NOMO-1 (cell line): ENCODE data around the gene CLDN5.
"Not testable (repeated sequence)": the region's sequence is repeated elsewhere in the genome, so short reads cannot be mapped to it uniquely, and the experiment has no call there.

ENCODE experiments used
- DNase-seq, 2 experiments: peaks; one replicate each; lab custom pipeline; 2025; ENCODE audit not compliant: unreplicated experiment in 2 of 2; lab: John Stamatoyannopoulos, UW

CLDN5 gene

GRCh38 chr22:19548964-19549363 is 24.8 kb upstream of the CLDN5 start:
- no peak for DNase-seq

DNA sequence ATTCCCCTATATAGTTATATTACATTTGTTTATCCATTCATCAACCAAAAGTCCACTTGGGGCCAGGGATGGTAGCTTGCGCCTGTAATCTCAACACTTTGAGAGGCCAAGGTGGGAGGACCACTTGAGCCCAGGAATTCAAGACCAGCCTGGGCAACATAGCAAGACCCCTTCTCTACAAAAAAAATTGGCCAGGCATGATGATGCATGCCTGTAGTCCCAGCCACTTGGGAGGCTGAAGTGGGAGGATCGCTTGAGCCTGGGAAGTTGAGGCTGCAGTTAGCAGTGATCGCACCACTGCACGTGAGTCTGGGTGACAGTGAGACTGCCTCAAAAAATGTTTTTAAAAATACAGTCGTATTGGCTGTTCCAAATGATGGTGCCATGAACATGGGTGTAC is 24.2 kb upstream of the CLDN5 start:
- not testable (repeated sequence) for DNase-seq

- DNase-seq, result no peak
Measured at GRCh38 chr22:19547620-19548019, 23.4 kb upstream of the CLDN5 start.

- DNase-seq, result peak; percentile 57 to 59
Measured at GRCh38 chr22:19546680-19547079, 22.5 kb upstream of the CLDN5 start.

- no peak for DNase-seq
Measured at GRCh38 chr22:19545935-19546207, 21.7 kb upstream of the CLDN5 start.

DNA sequence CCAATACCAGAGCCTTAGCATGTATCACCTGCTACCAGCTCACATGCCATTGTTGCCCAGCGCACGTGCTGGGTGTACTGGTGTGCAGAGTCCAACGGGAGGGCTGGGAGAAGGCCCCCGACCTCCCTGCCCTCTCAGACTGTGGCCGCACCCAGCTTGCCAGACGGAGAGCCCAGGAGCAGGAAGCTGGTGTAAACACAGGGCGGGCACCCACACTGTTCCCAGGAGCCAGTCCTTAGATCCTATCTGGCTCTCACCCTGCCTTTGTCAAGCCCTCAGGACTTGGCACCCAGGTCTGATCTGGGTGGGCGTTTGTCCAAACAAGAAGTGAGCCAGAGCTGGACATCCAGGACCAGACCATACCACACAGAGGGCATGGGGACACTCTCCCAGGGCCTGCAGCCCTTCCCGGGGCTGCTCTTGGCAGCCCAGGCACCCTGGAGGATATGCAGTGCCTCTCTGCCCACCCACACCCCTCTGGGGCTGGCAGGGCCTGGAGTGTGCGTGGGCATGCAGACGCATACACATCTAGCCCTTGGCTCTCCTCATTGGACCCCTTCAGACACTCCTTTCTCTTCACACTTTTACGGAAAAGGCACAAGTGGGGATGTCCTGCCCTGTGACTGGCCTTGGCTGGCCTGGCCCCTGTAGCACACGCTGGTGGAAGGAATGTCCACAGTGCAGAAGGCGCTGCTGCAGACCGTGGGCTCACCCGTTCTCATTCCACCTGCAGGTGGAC is 19.9 kb upstream of the CLDN5 start:
- no peak for DNase-seq

- no peak for DNase-seq
Measured at GRCh38 chr22:19540394-19540793, 16.2 kb upstream of the CLDN5 start.

- DNase-seq, result no peak
Measured at GRCh38 chr22:19537941-19538488, 13.8 kb upstream of the CLDN5 start.

GRCh38 chr22:19536564-19536963 is 12.4 kb upstream of the CLDN5 start:
- no peak for DNase-seq

DNA sequence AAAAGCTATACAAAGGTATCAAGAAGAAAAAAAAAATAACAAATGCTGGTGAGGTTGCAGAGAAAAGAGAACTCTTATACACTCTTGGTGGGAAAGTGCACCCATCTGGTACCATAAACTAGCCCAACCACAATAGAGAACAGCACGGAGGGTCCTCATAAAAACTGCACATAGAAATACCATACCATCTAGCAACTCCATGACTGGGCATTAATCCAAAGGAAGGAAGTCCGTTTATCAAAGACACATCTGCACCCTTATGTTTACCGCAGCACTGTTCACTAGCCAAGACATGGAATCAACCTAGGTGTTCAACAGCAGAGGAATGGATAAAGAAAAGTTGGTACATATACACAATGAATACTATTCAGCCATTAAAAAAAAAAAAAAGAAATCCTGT is 10.8 kb upstream of the CLDN5 start:
- DNase-seq, result no peak

GRCh38 chr22:19533857-19534256 is 9.6 kb upstream of the CLDN5 start:
- DNase-seq, result no peak

- no peak for DNase-seq
Measured at GRCh38 chr22:19533049-19533626, 8.9 kb upstream of the CLDN5 start.

GRCh38 chr22:19531327-19531726 is 7.1 kb upstream of the CLDN5 start:
- not testable (repeated sequence) for DNase-seq

DNA sequence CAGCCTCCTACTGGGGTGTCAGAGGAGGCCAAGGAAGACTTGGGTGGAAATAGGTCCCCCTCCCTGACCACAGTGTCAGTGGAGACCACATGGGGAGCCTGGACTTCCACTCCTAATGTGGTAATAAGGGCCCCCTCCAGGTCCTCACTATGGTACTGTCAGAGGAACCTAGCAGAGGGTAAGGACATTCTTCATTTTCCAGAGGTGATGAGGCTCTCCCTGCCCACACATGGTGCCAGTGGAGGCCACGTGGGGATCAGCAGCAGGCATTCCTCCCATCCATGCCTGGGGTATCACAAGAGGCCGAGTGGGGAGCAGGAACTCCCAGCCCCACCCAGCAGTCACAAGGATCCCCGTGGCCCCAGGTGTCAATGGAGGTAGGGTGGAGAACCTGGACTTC is 6.5 kb upstream of the CLDN5 start:
- DNase-seq, result no peak

GRCh38 chr22:19529811-19530210 is 5.6 kb upstream of the CLDN5 start:
- no peak for DNase-seq

- DNase-seq, result no peak
Measured at GRCh38 chr22:19527861-19528417, 3.7 kb upstream of the CLDN5 start.

DNA sequence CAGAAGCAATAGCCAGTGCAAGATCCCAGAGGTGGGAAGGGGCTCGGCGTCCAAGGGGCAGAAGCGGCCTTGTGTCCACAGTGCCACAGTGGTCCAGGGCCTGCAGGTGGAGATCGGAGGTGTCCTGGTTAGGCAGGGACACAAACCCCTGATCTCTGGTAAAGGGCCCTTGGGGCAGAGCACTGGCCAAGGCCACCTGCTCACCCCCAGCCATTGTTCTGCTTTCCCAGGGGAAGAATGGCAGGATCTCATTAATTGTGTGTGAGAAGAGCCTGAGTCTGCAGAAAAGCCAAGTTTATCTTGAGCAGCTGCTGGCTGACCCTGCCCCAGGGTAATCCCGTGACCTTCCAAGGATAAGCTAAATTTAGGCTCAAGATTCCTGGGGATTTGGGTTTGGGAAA is 3.1 kb upstream of the CLDN5 start:
- no peak for DNase-seq

DNA sequence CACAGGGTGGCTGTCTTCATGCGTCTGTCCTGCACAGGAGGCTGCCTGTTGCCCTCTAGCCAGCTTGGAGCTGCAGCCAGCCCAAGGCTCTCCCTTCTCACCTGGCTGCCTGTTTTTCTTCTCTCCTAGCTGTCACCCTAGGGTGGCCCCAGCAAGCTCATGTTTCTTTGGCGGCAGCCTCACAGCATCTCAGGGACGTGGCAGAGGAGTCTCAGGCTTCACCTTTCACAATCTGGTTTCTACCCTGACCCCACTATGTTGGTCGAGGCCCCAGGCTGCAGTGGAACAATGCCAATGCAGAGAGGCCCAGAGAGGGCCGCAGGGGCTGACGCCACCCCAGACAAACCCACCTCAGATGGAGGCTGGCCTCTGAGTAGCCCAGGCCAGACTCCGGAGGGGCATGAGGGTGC is 2.5 kb upstream of the CLDN5 start:
- no peak for DNase-seq

DNA sequence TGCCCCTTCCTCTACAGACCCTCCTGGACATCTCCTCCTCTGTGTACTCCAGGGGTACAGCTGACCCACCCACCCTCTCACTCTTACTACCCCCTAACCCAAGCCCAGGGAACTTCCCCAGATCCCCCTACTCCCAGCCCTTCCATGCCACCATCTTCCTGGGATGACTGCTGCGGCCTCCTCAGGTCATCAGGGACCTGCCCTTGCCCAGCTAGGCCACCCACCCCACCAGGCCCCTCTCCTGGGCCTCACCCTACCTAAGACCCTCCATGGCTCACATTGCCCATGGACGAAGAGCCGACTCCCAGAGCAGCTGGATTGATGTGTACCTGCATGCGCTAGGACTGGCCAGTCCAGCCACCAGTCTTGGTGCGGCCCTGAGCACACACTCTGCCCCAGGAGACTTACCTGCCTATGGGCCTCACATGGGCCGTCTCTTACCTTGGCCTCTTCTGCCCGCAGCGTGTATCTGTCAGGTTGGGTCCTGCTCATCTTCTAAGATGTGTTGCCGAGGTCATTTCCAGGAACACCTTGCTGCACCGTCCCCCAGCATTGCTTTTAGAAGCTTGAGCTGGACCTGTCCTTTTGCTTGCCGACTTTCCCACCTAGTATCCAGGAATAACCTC is 2.0 kb upstream of the CLDN5 start:
- DNase-seq, result no peak

GRCh38 chr22:19525666-19526065 is 1.5 kb upstream of the CLDN5 start:
- no peak for DNase-seq

DNA sequence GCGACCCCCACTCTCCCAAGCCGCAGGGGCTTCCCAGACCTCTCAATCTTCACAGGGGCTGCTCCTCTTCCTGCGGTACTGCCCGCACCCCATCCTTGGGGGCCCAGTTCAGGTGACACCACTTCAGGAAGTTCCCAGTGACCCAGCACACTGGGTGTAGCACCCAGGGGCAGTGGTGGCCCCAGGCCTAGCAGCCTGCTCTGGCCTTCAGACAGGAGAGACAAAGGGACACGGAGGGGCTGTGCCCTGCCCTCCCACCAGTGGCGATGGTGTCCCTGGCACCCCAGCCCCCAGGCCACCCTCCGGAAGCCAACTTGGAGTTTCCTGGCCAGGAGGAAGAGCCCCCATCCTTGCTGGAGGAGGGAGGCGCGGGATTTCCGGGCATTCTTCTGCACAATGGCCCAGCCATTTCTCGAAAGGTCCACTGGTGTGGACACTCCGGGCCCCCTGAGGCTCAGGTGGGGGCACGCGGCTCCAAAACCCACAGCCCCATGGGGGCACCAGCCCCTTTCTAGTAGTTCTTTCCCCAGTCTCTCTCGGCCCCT is 978 bp upstream of the CLDN5 start:
- no peak for DNase-seq
